ENCODE data around the gene SYNPO.

DNA sequence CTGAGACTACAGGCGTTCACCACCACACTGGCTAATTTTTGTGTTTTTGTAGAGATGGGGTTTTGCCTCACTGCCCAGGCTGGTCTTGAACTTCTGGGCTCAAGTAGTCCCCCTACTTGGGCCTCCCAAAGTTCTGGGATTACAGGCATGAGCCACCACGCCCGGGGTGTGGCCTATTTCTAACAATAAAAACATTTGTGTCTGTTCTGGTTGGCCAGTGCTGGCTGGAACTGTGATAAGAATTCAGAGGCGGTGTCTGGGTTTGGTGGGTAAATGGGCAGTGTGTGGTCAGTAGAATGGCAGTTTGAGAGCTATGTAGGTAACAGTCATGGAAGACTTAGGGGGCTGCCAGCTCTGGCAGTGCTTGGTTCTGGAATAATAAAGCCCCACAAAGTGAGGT, 46.9 kb upstream of the SYNPO start:
- TF ChIP-seq, protein P1, sequence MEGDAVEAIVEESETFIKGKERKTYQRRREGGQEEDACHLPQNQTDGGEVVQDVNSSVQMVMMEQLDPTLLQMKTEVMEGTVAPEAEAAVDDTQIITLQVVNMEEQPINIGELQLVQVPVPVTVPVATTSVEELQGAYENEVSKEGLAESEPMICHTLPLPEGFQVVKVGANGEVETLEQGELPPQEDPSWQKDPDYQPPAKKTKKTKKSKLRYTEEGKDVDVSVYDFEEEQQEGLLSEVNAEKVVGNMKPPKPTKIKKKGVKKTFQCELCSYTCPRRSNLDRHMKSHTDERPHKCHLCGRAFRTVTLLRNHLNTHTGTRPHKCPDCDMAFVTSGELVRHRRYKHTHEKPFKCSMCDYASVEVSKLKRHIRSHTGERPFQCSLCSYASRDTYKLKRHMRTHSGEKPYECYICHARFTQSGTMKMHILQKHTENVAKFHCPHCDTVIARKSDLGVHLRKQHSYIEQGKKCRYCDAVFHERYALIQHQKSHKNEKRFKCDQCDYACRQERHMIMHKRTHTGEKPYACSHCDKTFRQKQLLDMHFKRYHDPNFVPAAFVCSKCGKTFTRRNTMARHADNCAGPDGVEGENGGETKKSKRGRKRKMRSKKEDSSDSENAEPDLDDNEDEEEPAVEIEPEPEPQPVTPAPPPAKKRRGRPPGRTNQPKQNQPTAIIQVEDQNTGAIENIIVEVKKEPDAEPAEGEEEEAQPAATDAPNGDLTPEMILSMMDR (IDR thresholded peaks at IDR 0.05; ENCODE audit: low read depth, low read length, poor library complexity, severe bottlenecking): no peak
- no peak for TF ChIP-seq EZH2phosphoT487 (IDR thresholded peaks at IDR 0.05; ENCODE audit: borderline replicate concordance, low read length)

All from DOHH2 (cell line).